HCT116 (cell line): Measurements from ENCODE around the gene COL16A1. TPM values are rescaled to one million over a fixed set of nuclear protein-coding genes. Genes with fewer than 3 reads are reported as not detected.

ENCODE experiments used
- ATAC-seq: fragments of 200-7000 bp; cut with Tn5 transposase; 2 replicates; pipeline ENCODE4 v1.9.1; 2020; ENCODE audit warnings: mild to moderate bottlenecking, moderate library complexity
- BruUV-seq: library from RNA; stranded (reverse); fragments of 400-500 nt; replicated peaks from 2 replicates; lab custom pipeline; 2021; lab: Mats Ljungman, UMichigan
- CTCF ChIA-PET: fragments of 300-600 bp; sonication (Branson Sonifier 250); formaldehyde crosslinking; loops from one replicate; lab custom pipeline; 2021; ENCODE audit warnings: antibody characterized with exemption; lab: Charles Lee
- POLR2A ChIA-PET: fragments of 300-600, 350-600 bp; sonication (Branson Sonifier 250); formaldehyde crosslinking; loops from one replicate; lab custom pipeline; 2021; ENCODE audit warnings: antibody characterized with exemption; lab: Charles Lee
- RAD21 ChIA-PET, 2 experiments: fragments of 300-600 bp; sonication (Branson Sonifier 250); formaldehyde crosslinking; loops; one replicate each; lab custom pipeline; 2023; ENCODE audit warnings: low total read pairs in 2 of 2; ENCODE audit not compliant: uncharacterized antibody in 2 of 2, unreplicated experiment in 2 of 2, low non-redundant PET in 1 of 2; lab: Charles Lee
- DNase-seq: peaks from one replicate; pipeline ENCODE4 v3.0.0-alpha.2; 2010; ENCODE audit warnings: low read depth, low spot score
- H2AFZ ChIP-seq: fragments of 200-600 bp; shearing (Covaris generic), sonication (generic); 2 replicates; pipeline ENCODE4 v1.6.1; 2017; ENCODE audit warnings: low read depth, mixed run types, mixed read lengths, antibody characterized with exemption, low read length; ENCODE audit not compliant: poor library complexity, severe bottlenecking
- H3K27ac ChIP-seq: 2 replicates; pipeline ENCODE4 v1.5.1; 2012; ENCODE audit warnings: low read depth, low read length
- H3K27me3 ChIP-seq: fragments of 200-600 bp; sonication (generic); 2 replicates; pipeline ENCODE4 v1.6.1; 2016; ENCODE audit warnings: mixed run types, low read length, mixed read lengths; ENCODE audit not compliant: insufficient read depth
- H3K36me3 ChIP-seq, 2 experiments: fragments of 200-500 bp in 1 of 2; fragments of 200-600 bp in 1 of 2; sonication (Bioruptor generic) in 1 of 2; sonication (generic) in 1 of 2; 2 replicates each; pipeline versions ENCODE4 v1.5.1 to v1.6.1; 2014 to 2016; ENCODE audit warnings: low read length in 2 of 2, inconsistent platforms in 1 of 2, mixed read lengths in 1 of 2, mixed run types in 1 of 2; ENCODE audit not compliant: insufficient read depth in 2 of 2, control insufficient read depth in 1 of 2
- H3K4me1 ChIP-seq, 2 experiments: fragments of 200-600 bp in 1 of 2; sonication (generic) in 1 of 2; 2 replicates each; pipeline versions ENCODE4 v1.5.1 to v1.6.1; 2012 to 2017; ENCODE audit warnings: low read length in 2 of 2, inconsistent platforms in 1 of 2, mild to moderate bottlenecking in 1 of 2, mixed read lengths in 1 of 2, mixed run types in 1 of 2, moderate library complexity in 1 of 2; ENCODE audit not compliant: insufficient read depth in 2 of 2, control insufficient read depth in 1 of 2
- H3K4me2 ChIP-seq: fragments of 200-600 bp; sonication (generic); 2 replicates; pipeline ENCODE4 v1.6.1; 2017; ENCODE audit warnings: mixed run types, low read length, mixed read lengths
- H3K4me3 ChIP-seq, 2 experiments: fragments of 200-600 bp in 1 of 2; sonication (generic) in 1 of 2; replicated peaks in 1 of 2; 2 replicates each; pipeline ENCODE4 v1.5.1; 2011 to 2016; ENCODE audit warnings: low read length in 2 of 2, control low read depth in 1 of 2, low read depth in 1 of 2, mild to moderate bottlenecking in 1 of 2, mixed read lengths in 1 of 2, mixed run types in 1 of 2
- H3K79me2 ChIP-seq: fragments of 200-600 bp; sonication (generic); 2 replicates; pipeline ENCODE4 v1.6.1; 2017; ENCODE audit warnings: mild to moderate bottlenecking, mixed run types, low read length, moderate library complexity, mixed read lengths; ENCODE audit not compliant: insufficient read depth
- H3K9ac ChIP-seq: fragments of 200-600 bp; sonication (generic); 2 replicates; pipeline ENCODE4 v1.6.1; 2016; ENCODE audit warnings: low read length, mixed read lengths
- H3K9me2 ChIP-seq: fragments of 200-600 bp; sonication (generic), shearing (Covaris generic); 2 replicates; pipeline ENCODE4 v1.6.1; 2017; ENCODE audit warnings: mixed run types, mild to moderate bottlenecking, moderate library complexity; ENCODE audit not compliant: insufficient read depth
- H3K9me3 ChIP-seq, 2 experiments: fragments of 200-500 bp in 1 of 2; fragments of 200-600 bp in 1 of 2; sonication (Bioruptor generic) in 1 of 2; sonication (generic) in 1 of 2; 2 replicates each; pipeline ENCODE4 v1.6.1; 2014 to 2017; ENCODE audit warnings: low read length in 2 of 2, mixed read lengths in 2 of 2, inconsistent platforms in 1 of 2, low read depth in 1 of 2, mild to moderate bottlenecking in 1 of 2, mixed run types in 1 of 2, moderate library complexity in 1 of 2; ENCODE audit not compliant: control insufficient read depth in 1 of 2, insufficient read depth in 1 of 2
- H4K20me1 ChIP-seq: fragments of 200-600 bp; sonication (generic), shearing (Covaris generic); 2 replicates; pipeline ENCODE4 v1.6.1; 2017; ENCODE audit warnings: mixed run types, mild to moderate bottlenecking, moderate library complexity; ENCODE audit not compliant: insufficient read depth
- CBX3 ChIP-seq: IDR thresholded peaks from 2 replicates; pipeline ENCODE4 v1.6.1; 2012; ENCODE audit warnings: low read depth
- CTCF ChIP-seq, 3 experiments: fragments of 200-600 bp in 1 of 3; sonication (generic) in 1 of 3; IDR thresholded peaks in 2 of 3; conservative IDR thresholded peaks in 1 of 3; 2 replicates each; pipeline ENCODE4 v1.5.1; 2012 to 2017; ENCODE audit warnings: low read depth in 2 of 3, low read length in 2 of 3, antibody characterized with exemption in 1 of 3, borderline replicate concordance in 1 of 3, control low read depth in 1 of 3, mild to moderate bottlenecking in 1 of 3, mixed read lengths in 1 of 3, mixed run types in 1 of 3, moderate library complexity in 1 of 3; ENCODE audit not compliant: insufficient read depth in 1 of 3
- EZH2phosphoT487 ChIP-seq: fragments of 200-600 bp; IDR thresholded peaks from 2 replicates; pipeline ENCODE4 v1.6.1; 2018; ENCODE audit warnings: antibody characterized with exemption, borderline replicate concordance
- JUND ChIP-seq: IDR thresholded peaks from 2 replicates; pipeline ENCODE4 v1.6.1; 2012
- SIN3A ChIP-seq: IDR thresholded peaks from 2 replicates; pipeline ENCODE4 v1.6.1; 2012; ENCODE audit warnings: low read depth
- SRF ChIP-seq: IDR thresholded peaks from 2 replicates; pipeline ENCODE4 v1.6.1; 2012; ENCODE audit warnings: low read depth
- YY1 ChIP-seq: IDR thresholded peaks from 2 replicates; pipeline ENCODE4 v1.6.1; 2011; ENCODE audit warnings: low read length, low read depth, moderate library complexity, mild to moderate bottlenecking; ENCODE audit not compliant: insufficient replicate concordance; ENCODE audit errors: extremely low read depth
- ZBTB33 ChIP-seq: IDR thresholded peaks from 2 replicates; pipeline ENCODE4 v1.6.1; 2011; ENCODE audit warnings: mild to moderate bottlenecking, low read length, moderate library complexity; ENCODE audit not compliant: insufficient replicate concordance; ENCODE audit errors: extremely low read depth
- intact Hi-C: fragments of 100-400 bp; cut with micrococcal nuclease; formaldehyde crosslinking; loops from 2 replicates; pipeline ENCODE4 v1.10.0; 2022
- total RNA-seq: library from RNA; stranded (reverse); gene quantifications from one replicate; pipeline ENCODE4 v1.2.1, GENCODE V29; 2021; ENCODE audit not compliant: unreplicated experiment

The COL16A1 gene
- total RNA-seq, 1 experiment from 2014 or later = 2.2 TPM

- Histone ChIP-seq H3K9me2 (no peaks in the 10 kb centered on the region), H3K36me3 (no peaks in the 10 kb centered on the region), H2AFZ (peak overlapping the region; percentile 98), H3K27me3 (no peaks in the 10 kb centered on the region), H3K9ac (no peak overlapping the region), H4K20me1 (no peaks in the 10 kb centered on the region), H3K27ac (no peak overlapping the region), H3K4me3 (peak overlapping the region; percentile 30 to 47; a peak in 3 of 4 replicates), H3K79me2 (no peaks in the 10 kb centered on the region), H3K9me3 (no peaks in the 10 kb centered on the region), H3K4me1 (peaks cover 23 to 29% of the 10 kb centered on the region in 2 experiments), H3K4me2 (peak overlapping the region; percentile 89)
- no peak for TF ChIP-seq YY1
- DNase-seq (no peak), ATAC-seq (no peak; the same call in 1 of the 2 replicates)
- POLR2A ChIA-PET = no interaction called here
- CTCF ChIA-PET = interaction anchor here (1.0 to 1.5 kb wide), 5 partner anchors 36 to 120 kb away, joined by 4 to 13 read pairs (median 5); no protein-coding TSS in a partner anchor
- intact Hi-C loops = loop anchor here (10.0 kb wide), 1 partner anchor 295 kb away; no protein-coding TSS in a partner anchor
- RAD21 ChIA-PET = interaction anchor here in 1 of 2 experiments (0.8 to 1.3 kb wide), 2 partner anchors 76 to 120 kb away, joined by 3 to 10 read pairs; no protein-coding TSS in a partner anchor
- no TSS peak for BruUV-seq
Measured at GRCh38 chr1:31669433-31669785, 34.4 kb downstream of the COL16A1 start.

- TF ChIP-seq EZH2phosphoT487 (no peak), CBX3 (no peak), SRF (no peak), JUND (no peak), CTCF (IDR thresholded peaks at IDR 0.05 in 2 of 3, conservative IDR thresholded peaks at IDR 0.05 in 1 of 3; ENCODE audit: borderline replicate concordance in 1 of 3, insufficient read depth in 1 of 3, low read depth in 2 of 3, low read length in 2 of 3) (no peak), ZBTB33 (no peak), SIN3A (no peak)
- Histone ChIP-seq H3K9me2 (no peaks in the 10 kb centered on the region), H3K4me2 (no peak overlapping the region), H3K4me3 (no peak overlapping the region), H3K36me3 (no peaks in the 10 kb centered on the region), H3K9me3 (no peaks in the 10 kb centered on the region), H4K20me1 (no peaks in the 10 kb centered on the region), H3K4me1 (peaks cover 23 to 29% of the 10 kb centered on the region in 2 experiments), H3K79me2 (no peaks in the 10 kb centered on the region), H3K27me3 (no peaks in the 10 kb centered on the region), H3K9ac (no peak overlapping the region), H2AFZ (no peak overlapping the region), H3K27ac (no peak overlapping the region)
- no TSS peak for BruUV-seq
- POLR2A ChIA-PET = no interaction called here
- RAD21 ChIA-PET = interaction anchor here in 1 of 2 experiments (0.8 kb wide), 1 partner anchor 121 kb away, joined by 5 read pairs; no protein-coding TSS in a partner anchor
- CTCF ChIA-PET = interaction anchor here (1.7 kb wide), 1 partner anchor 120 kb away, joined by 5 read pairs; no protein-coding TSS in a partner anchor
- intact Hi-C loops = loop anchor here (10.0 kb wide), 1 partner anchor 296 kb away; no protein-coding TSS in a partner anchor
- DNase-seq (no peak), ATAC-seq (no peak)
Measured at GRCh38 chr1:31668303-31668883, 35.4 kb downstream of the COL16A1 start.
